ENCODE data around the gene IQSEC3.

GRCh38 chr12:175250-175649 is 108.7 kb downstream of the IQSEC3 start:
- no peak for TF ChIP-seq CTCF (IDR thresholded peaks at IDR 0.05)
- no peak for TF ChIP-seq POLR2A (IDR thresholded peaks at IDR 0.05)
- no peak for TF ChIP-seq POLR2AphosphoS5 (IDR thresholded peaks at IDR 0.05)
- TF ChIP-seq EP300 (IDR thresholded peaks at IDR 0.05): no peak

Data from upper lobe of left lung (tissue), 4 donors.